22Rv1 (cell line): ENCODE results near the gene SYNJ2.

ENCODE experiments used
- H3K27ac ChIP-seq: fragments of 450-650 bp; 2 replicates; pipeline ENCODE4 v1.5.1; 2017
- CTCF ChIP-seq: fragments of 450-650 bp; IDR thresholded peaks from 2 replicates; pipeline ENCODE4 v1.5.1; 2017; ENCODE audit warnings: mild to moderate bottlenecking
- ZFX ChIP-seq: fragments of 450-650 bp; IDR thresholded peaks from 2 replicates; pipeline ENCODE4 v1.6.1; 2017; ENCODE audit warnings: antibody characterized with exemption, borderline replicate concordance

The SYNJ2 gene

GRCh38 chr6:158068156-158068892 is 86.7 kb downstream of the SYNJ2 start:
- no peak for TF ChIP-seq CTCF
- TF ChIP-seq ZFX = no peak
- H3K27ac ChIP-seq = no peak overlapping the region

- no peak overlapping the region for H3K27ac ChIP-seq
- TF ChIP-seq ZFX (no peak), CTCF (no peak)
Observed at GRCh38 chr6:158068893-158069799, 87.5 kb downstream of the SYNJ2 start.

GRCh38 chr6:158069800-158070195 is 88.1 kb downstream of the SYNJ2 start:
- TF ChIP-seq CTCF (no peak), ZFX (no peak)
- no peak overlapping the region for H3K27ac ChIP-seq

GRCh38 chr6:158070513-158070912 is 88.8 kb downstream of the SYNJ2 start:
- no peak overlapping the region for H3K27ac ChIP-seq
- TF ChIP-seq ZFX (no peak), CTCF (no peak)

- no peak overlapping the region for H3K27ac ChIP-seq
- TF ChIP-seq ZFX (no peak), CTCF (no peak)
Observed at GRCh38 chr6:158071121-158072082, 89.7 kb downstream of the SYNJ2 start.

GRCh38 chr6:158072083-158072721 is 90.5 kb downstream of the SYNJ2 start:
- peak; percentile 87 for TF ChIP-seq CTCF
- no peak for TF ChIP-seq ZFX
- H3K27ac ChIP-seq = no peak overlapping the region
